Endothelial cell of umbilical vein (primary cell): ENCODE results near the gene PFKFB3. TPM values are rescaled to one million over a fixed set of nuclear protein-coding genes. Genes with fewer than 3 reads are reported as not detected.

Experiments
- BruUV-seq: library from RNA; stranded (reverse); fragments of 400-500 nt; replicated peaks from 2 replicates; lab custom pipeline; 2021; lab: Mats Ljungman, UMichigan
- CTCF ChIA-PET: fragments of 300-600, 350-600 bp; sonication (Branson Sonifier 250); formaldehyde crosslinking; loops from one replicate; lab custom pipeline; 2021; ENCODE audit warnings: antibody characterized with exemption, inconsistent platforms; lab: Charles Lee
- POLR2A ChIA-PET: fragments of 300-600, 350-600 bp; sonication (Branson Sonifier 250); formaldehyde crosslinking; loops from one replicate; lab custom pipeline; 2021; ENCODE audit warnings: antibody characterized with exemption, inconsistent platforms; lab: Charles Lee
- DNase-seq: peaks from one replicate; pipeline ENCODE4 v3.0.0-alpha.2; 2011; ENCODE audit warnings: low read depth, low spot score
- FAIRE-seq: peaks from 2 replicates; lab custom pipeline; 2011; peaks lifted over from hg19 to GRCh38; lab: Jason Lieb, UNC
- H2AFZ ChIP-seq: 2 replicates; pipeline ENCODE4 v1.6.0; 2012; ENCODE audit warnings: low read depth, low read length, control low read depth, inconsistent platforms
- H3K27ac ChIP-seq: 2 replicates; pipeline ENCODE4 v1.5.1; 2011; ENCODE audit warnings: low read depth, mild to moderate bottlenecking, control low read depth, low read length, moderate library complexity; ENCODE audit not compliant: insufficient read depth
- H3K27me3 ChIP-seq, 2 experiments: 2 replicates each; pipeline versions ENCODE4 v1.6.0 to v1.6.1; 2011; ENCODE audit warnings: low read length in 2 of 2, mixed read lengths in 1 of 2; ENCODE audit not compliant: control insufficient read depth in 2 of 2, insufficient read depth in 2 of 2
- H3K36me3 ChIP-seq, 2 experiments: 2 replicates in 1 of 2; 3 replicates in 1 of 2; pipeline ENCODE4 v1.5.1; 2011; ENCODE audit warnings: low read length in 2 of 2, mild to moderate bottlenecking in 1 of 2, moderate library complexity in 1 of 2; ENCODE audit not compliant: control insufficient read depth in 2 of 2, insufficient read depth in 2 of 2; ENCODE audit errors: extremely low read depth in 1 of 2
- H3K4me1 ChIP-seq: 3 replicates; pipeline ENCODE4 v1.5.1; 2011; ENCODE audit warnings: mild to moderate bottlenecking, low read length; ENCODE audit not compliant: control insufficient read depth, insufficient read depth; ENCODE audit errors: extremely low read depth
- H3K4me2 ChIP-seq: 2 replicates; pipeline ENCODE4 v1.6.1; 2011; ENCODE audit warnings: low read length, control low read depth, mixed read lengths; ENCODE audit not compliant: insufficient read depth
- H3K4me3 ChIP-seq, 3 experiments: fragments of 200-600 bp in 1 of 3; sonication (generic), shearing (Covaris generic) in 1 of 3; replicated peaks in 1 of 3; 2 replicates each; pipeline ENCODE4 v1.5.1; 2011 to 2016; ENCODE audit warnings: control low read depth in 3 of 3, low read length in 3 of 3, mild to moderate bottlenecking in 2 of 3, inconsistent platforms in 1 of 3, low read depth in 1 of 3, moderate library complexity in 1 of 3; ENCODE audit not compliant: insufficient read depth in 1 of 3
- H3K79me2 ChIP-seq: 2 replicates; pipeline ENCODE4 v1.6.0; 2012; ENCODE audit warnings: low read length, inconsistent platforms; ENCODE audit not compliant: control insufficient read depth, insufficient read depth
- H3K9ac ChIP-seq: replicated peaks from 2 replicates; pipeline ENCODE3; 2011; ENCODE audit warnings: low read length, control low read depth; ENCODE audit not compliant: insufficient read depth; ENCODE audit errors: extremely low read depth
- H3K9me1 ChIP-seq: replicated peaks from 3 replicates; pipeline ENCODE4 v1.6.0; 2011; ENCODE audit warnings: mild to moderate bottlenecking, low read length; ENCODE audit not compliant: control insufficient read depth, insufficient read depth; ENCODE audit errors: extremely low read depth
- H3K9me3 ChIP-seq: replicated peaks from 2 replicates; pipeline ENCODE4 v1.5.1; 2012; ENCODE audit warnings: low read length, inconsistent platforms; ENCODE audit not compliant: control insufficient read depth, insufficient read depth
- H4K20me1 ChIP-seq: replicated peaks from 2 replicates; pipeline ENCODE3; 2011; ENCODE audit warnings: mild to moderate bottlenecking, low read length; ENCODE audit not compliant: control insufficient read depth, insufficient read depth; ENCODE audit errors: extremely low read depth
- CTCF ChIP-seq, 2 donors: IDR thresholded peaks; 1 replicate in 1 of 2; 2 replicates in 1 of 2; pipeline ENCODE4 v1.5.1; 2011; ENCODE audit warnings: low read length in 2 of 2, mild to moderate bottlenecking in 2 of 2, moderate library complexity in 2 of 2, control low read depth in 1 of 2, inconsistent platforms in 1 of 2, low read depth in 1 of 2; ENCODE audit not compliant: insufficient read depth in 1 of 2; ENCODE audit errors: extremely low read depth in 1 of 2
- EZH2 ChIP-seq: IDR thresholded peaks from 2 replicates; pipeline ENCODE4 v1.6.1; 2012; ENCODE audit warnings: borderline replicate concordance, low read depth, mild to moderate bottlenecking, moderate library complexity, low read length, inconsistent platforms; ENCODE audit not compliant: severe bottlenecking
- FOS ChIP-seq: IDR thresholded peaks from 2 replicates; pipeline ENCODE4 v1.6.1; 2011; ENCODE audit warnings: mild to moderate bottlenecking, low read length, moderate library complexity, borderline replicate concordance; ENCODE audit not compliant: insufficient read depth
- GATA2 ChIP-seq: IDR thresholded peaks from 2 replicates; pipeline ENCODE4 v1.7.0; 2011; ENCODE audit warnings: low read depth, mild to moderate bottlenecking, moderate library complexity, mixed read lengths, low read length; ENCODE audit not compliant: insufficient read length, insufficient read depth
- JUN ChIP-seq: IDR thresholded peaks from 2 replicates; pipeline ENCODE4 v1.6.1; 2011; ENCODE audit warnings: borderline replicate concordance, low read depth; ENCODE audit not compliant: insufficient read length, insufficient read depth
- MYC ChIP-seq: IDR thresholded peaks from one replicate; pipeline ENCODE4 v1.6.1; 2011; ENCODE audit warnings: mild to moderate bottlenecking, low read depth, low read length
- POLR2A ChIP-seq: IDR thresholded peaks from 2 replicates; pipeline ENCODE4 v1.6.1; 2012; ENCODE audit warnings: low read depth, mild to moderate bottlenecking, control low read depth, low read length
- POLR2AphosphoS5 ChIP-seq: IDR thresholded peaks from 2 replicates; pipeline ENCODE4 v1.6.1; 2012; ENCODE audit warnings: low read depth, mild to moderate bottlenecking, control low read depth, low read length, moderate library complexity; ENCODE audit not compliant: insufficient read depth
- dilution Hi-C: fragments of 300-500 bp; cut with MboI; formaldehyde crosslinking; loops from one replicate; pipeline ENCODE4 v1.15.0; 2019; ENCODE audit warnings: low sequenced_read_pairs; ENCODE audit not compliant: extremely low pct_ligation_motif_present
- intact Hi-C: fragments of 100-400 bp; cut with micrococcal nuclease; formaldehyde crosslinking; loops from one replicate; pipeline ENCODE4 v1.10.0; 2022
- polyA plus RNA-seq, 4 experiments: library from polyadenylated mRNA; depleted of rRNA in 3 of 4; stranded (reverse) in 3 of 4; unstranded in 1 of 4; fragments of >200 nt; gene quantifications; 2 replicates each; pipeline versions ENCODE4 v1.2.1 to v1.2.3, GENCODE V29; 2011 to 2012; ENCODE audit warnings: missing spikeins in 1 of 4
- total RNA-seq: library from RNA; stranded (reverse); gene quantifications from 2 replicates; pipeline ENCODE4 v1.2.3, GENCODE V29; 2021
- TF ChIP-seq, protein P1 (sequence below): IDR thresholded peaks from 2 replicates; pipeline ENCODE4 v1.6.1; 2011; ENCODE audit not compliant: insufficient read depth, insufficient read length

The PFKFB3 gene
- total and polyA plus RNA-seq, 2 donors (not counting 3 experiments of a cell fraction or from before 2014, with no cell fraction given) = 15.8 to 33.7 TPM

- no peaks in the 10 kb centered on the region for H3K27me3 ChIP-seq
- no peak overlapping the region for H3K9ac ChIP-seq
- H3K27ac ChIP-seq = no peak overlapping the region
- no peaks in the 10 kb centered on the region for H3K9me1 ChIP-seq
- no peaks in the 10 kb centered on the region for H3K36me3 ChIP-seq
- H3K4me2 ChIP-seq = no peak overlapping the region
- ChIA-PET CTCF (no interaction called here), POLR2A (no interaction called here)
- H3K4me1 ChIP-seq = peaks cover 24% of the 10 kb centered on the region
- H3K4me3 ChIP-seq = no peak overlapping the region
- TF ChIP-seq GATA2 (no peak), JUN (no peak), POLR2A (no peak), CTCF (IDR thresholded peaks at IDR 0.05; ENCODE audit: extremely low read depth in 1 of 2, insufficient read depth in 1 of 2, low read depth in 1 of 2, low read length in 2 of 2) (no peak), EZH2 (no peak), POLR2AphosphoS5 (no peak), FOS (no peak), MYC (no peak)
- TF ChIP-seq, protein P1, sequence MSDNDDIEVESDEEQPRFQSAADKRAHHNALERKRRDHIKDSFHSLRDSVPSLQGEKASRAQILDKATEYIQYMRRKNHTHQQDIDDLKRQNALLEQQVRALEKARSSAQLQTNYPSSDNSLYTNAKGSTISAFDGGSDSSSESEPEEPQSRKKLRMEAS = no peak
- peaks cover 2% of the 10 kb centered on the region for H3K79me2 ChIP-seq
- intact Hi-C loops (no loop called here), dilution Hi-C loops (no loop called here)
- FAIRE-seq (no peak), DNase-seq (no peak)
- BruUV-seq = no TSS peak
- no peak overlapping the region for H2AFZ ChIP-seq
- no peaks in the 10 kb centered on the region for H3K9me3 ChIP-seq
- H4K20me1 ChIP-seq = no peaks in the 10 kb centered on the region
Measured at GRCh38 chr10:6197321-6197720, 5.4 kb upstream of the PFKFB3 start.
